Cerebellar nuclear complex (tissue), 1 donor: ENCODE data around the gene ARL6IP1.
A peak's percentile ranks its signal among the peaks of the same experiment; 100 is the strongest.

Experiments used
- DNase-seq, 2 experiments: peaks; one replicate each; lab custom pipeline; 2025; lab: John Stamatoyannopoulos, UW

ARL6IP1 gene

DNA sequence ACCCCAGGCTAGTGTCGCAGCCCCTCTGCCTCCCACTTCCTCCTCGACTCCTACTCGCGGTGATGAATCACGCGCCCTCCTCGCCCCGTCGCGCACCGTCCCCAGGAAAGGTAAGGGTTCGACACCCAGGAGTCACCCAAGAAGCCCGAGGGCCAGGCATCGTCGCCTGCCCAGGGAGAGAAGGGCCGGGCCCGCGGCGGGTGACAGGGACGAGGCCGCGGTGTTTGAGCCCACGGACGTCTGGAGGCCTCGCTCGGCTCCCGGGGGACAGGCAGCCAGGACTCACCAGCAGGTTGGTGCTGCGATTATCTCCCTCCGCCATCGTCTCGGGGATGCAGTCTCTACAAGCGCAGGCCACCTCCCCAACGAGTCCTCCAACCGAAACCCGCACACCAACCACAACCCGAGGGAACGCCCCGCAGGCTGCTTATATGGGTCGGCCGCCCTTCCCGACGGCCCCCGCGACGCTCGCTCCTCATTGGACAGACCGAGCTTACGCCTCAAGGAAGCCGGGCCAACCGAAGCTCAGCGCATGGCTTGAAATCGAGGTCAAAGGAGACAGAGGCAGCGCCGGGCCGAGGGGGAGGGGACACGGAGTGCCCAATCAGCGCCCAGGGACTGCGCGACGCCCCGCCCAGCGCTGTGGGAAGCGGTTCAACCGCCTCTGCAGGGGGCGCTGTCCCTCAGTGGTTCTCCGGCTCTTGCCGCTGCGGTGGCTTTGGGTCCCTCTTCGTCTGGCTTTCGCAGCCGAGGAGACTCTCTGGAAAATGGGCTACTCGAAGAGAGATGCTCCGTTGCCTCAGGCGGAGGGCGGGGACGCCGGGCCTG lies at the start of gene ARL6IP1:
TSS of gene ARL6IP1 (minus strand) at position 405 of the 828 bp plus-strand sequence. CDS start at position 322, 83 bp downstream.
- peak; percentile 92 to 97 for DNase-seq

DNA sequence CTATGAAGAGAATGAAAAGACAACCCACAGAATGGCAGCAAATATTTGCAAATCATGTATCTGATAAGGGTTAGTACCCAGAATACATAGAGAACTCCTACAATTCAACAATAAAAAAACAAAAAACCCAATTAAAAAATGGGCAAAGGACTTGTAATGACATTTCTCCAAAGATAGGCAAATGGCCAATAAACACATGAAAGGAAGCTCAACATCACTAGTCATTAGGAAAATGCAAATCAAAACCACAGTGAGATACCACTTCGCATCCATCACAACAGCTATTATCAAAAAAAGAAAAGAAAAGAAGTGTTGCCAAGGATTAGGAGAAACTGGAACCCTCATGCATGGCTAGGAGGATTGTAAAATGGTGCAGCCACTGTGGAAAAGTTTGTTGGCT lies 45.1 kb upstream of the ARL6IP1 start:
- DNase-seq: no peak

GRCh38 chr16:18842565-18842964 lies 41.2 kb upstream of the ARL6IP1 start:
- DNase-seq: no peak

DNA sequence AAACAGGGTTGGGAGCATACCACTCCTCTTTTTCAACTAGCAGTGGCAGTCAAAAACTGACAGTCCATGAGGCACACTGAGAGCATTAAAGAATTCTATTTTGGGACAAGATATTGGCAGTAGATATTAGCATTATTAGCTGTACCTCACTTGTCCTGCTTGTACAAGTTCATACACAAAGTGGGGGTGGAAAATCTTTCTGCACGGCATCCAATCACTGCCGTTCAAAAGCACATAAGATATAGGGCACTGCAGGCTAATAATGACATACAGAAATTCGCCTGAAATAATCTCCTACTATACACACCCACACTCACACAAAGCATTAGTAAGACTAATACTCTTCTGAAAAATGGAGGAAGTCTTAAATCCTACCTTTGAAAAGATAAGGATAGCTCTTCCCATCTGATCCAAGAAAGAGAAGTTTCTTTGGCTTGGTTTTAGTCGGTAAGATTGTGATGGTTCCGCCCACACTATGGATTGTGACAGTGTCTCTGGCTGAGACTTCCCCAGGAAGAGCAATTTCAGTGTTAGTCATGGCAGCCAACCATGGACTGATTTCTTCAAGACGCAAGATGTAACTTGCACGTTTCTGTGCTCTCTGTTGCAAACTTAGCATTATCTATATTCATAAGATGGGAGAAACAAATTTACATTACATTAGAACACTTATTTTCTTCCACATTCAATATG lies 40.6 kb upstream of the ARL6IP1 start:
- DNase-seq: no peak

GRCh38 chr16:18839555-18839954 lies 38.2 kb upstream of the ARL6IP1 start:
- no peak for DNase-seq

GRCh38 chr16:18836702-18837101 lies 35.4 kb upstream of the ARL6IP1 start:
- DNase-seq: no peak

DNA sequence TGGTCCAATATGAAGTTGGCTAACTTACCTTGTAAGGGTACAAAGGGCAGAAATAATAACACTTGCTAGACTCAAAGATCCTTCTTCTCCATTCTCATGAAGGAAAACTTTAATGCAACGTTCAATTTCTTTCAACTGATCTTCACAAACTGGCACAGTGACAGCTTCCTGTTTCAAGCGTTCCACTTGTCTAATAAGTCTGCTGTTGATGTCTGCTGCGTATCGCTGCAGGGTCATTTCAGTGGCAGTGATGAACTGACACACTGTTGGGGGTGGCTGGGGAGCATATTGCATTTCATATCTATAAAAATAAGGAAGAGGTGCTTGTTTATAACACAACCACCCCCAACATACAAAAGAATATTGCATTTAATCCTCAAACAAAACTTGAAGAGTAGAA lies 33.5 kb upstream of the ARL6IP1 start:
- DNase-seq: no peak

- no peak for DNase-seq
These were observed 32.6 kb upstream of the ARL6IP1 start for GRCh38 chr16:18833707-18834505.

GRCh38 chr16:18832613-18833012 lies 31.3 kb upstream of the ARL6IP1 start:
- no peak for DNase-seq

DNA sequence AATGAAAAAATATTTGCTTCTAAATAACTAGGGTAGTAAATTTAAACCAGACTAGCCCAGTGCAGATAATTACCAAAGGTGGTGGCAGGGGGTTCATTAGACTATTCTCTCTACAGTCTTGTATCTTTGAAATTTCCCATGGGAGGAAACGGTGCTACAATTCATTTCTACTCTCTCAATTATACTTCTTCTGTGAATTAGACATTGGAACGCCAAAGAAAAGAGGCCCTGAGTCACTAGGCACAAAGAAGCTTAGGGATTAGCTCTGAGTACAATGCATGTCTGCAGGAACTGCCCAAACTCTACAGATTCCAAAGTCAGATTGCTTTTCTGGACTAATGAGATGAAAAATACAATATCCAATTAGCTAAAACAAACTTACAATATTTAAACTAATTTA lies 30.7 kb upstream of the ARL6IP1 start:
- DNase-seq: no peak

DNA sequence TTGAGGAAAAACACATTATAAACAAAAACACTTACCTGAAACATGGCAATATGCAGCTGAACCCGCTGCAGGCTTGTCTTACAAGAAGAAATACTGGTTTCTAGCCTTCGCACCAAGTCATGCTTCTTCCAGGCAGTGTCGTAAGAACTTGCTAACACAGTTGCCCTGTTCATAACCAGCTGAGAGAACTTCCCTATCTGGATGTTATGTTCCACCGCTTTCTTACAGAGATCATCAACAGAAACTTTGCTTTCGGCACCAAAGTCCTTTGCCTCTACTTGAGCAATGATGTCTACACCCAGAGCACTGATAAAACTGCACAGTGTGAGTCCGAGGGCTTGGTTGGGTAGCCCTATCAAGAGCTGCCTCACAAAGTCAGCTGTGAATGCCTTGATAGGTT lies 27.9 kb upstream of the ARL6IP1 start:
- DNase-seq: no peak

GRCh38 chr16:18827890-18828289 lies 26.5 kb upstream of the ARL6IP1 start:
- no peak for DNase-seq

DNA sequence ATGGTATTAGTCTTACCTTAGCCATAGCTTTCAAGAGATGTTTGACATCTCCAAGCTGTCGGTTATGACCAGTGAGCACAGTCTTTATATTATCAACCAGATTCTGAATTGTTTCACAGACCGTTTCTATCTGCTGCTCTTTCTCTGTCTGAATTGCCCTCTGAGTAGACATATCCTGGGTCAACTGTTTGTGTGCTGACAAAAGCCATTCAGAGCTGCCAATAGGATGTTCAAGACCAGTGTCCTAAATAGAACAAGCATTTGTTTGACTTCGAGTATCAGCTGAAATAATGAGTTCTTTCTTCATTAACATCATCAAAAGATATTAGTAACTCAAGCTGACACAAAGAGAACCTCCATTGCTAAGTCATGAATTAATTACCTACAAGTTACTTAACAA lies 14.9 kb upstream of the ARL6IP1 start:
- no peak for DNase-seq

DNA sequence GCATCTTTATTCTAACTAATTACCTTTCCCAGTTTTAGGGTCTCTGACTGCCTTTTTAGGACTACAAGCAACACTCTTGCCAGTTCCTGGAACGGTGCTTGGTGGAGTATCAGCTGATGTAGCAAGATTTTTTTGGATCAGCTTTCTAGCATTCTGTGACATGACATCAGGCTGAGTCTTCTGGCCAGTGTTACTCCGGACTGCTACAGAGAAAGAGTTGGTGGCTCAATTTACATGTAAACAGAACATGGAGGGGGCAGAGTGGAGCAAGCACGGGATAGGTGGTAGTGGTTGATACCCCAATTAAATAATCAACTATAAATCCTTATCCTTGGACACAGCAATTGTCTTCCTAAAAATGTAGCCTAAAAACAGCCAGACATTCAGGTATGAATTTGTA lies 10.6 kb upstream of the ARL6IP1 start:
- no peak for DNase-seq

- DNase-seq: no peak
These were observed 7.8 kb upstream of the ARL6IP1 start for GRCh38 chr16:18809165-18809564.

DNA sequence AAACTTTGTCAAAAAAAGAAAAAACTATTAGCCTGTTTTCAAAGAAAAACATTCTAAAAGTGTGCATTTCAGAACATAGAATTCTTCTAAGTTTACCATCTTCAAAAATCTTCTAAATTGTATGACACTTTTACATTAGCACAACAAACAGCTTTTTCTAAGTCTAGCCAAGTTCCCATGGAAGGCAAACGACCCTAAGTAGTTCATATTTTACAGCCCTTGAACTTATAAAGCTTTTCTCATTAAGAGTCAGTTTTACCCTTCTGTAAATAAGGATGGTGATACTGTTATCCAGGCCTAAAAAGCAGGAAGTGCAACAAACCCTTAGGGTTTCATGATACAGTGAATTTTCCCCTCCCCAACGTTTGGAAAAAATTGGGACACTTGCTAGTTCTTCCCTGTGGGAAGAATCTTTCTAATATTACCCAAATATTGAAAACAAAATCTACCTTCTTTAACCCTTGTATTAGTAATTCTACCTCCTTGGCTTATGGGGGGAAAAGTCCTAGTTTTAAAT lies 4.0 kb upstream of the ARL6IP1 start:
- no peak for DNase-seq

DNA sequence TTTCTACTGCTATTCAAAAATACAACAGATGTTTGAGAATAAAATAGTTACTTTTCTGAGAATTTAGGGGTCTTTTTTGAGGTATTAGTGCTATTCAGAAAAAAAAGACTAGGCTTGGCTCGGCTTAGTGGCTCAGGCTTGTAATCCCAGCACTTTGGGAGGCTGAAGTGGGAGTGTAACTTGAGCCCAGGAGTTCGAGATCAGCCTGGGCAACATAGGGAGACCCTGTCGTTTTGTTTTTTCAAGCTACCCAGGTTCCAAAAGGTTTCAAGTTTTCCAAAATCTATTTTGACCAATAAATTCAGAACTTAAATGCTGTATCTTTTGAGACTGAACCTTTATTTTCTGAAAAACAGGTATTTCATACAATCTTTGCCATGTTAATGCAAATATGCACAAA lies 3.2 kb upstream of the ARL6IP1 start:
- DNase-seq: no peak

- DNase-seq: no peak
These were observed 2.5 kb upstream of the ARL6IP1 start for GRCh38 chr16:18803569-18804462.

GRCh38 chr16:18802767-18803343 lies 1.5 kb upstream of the ARL6IP1 start:
- no peak for DNase-seq

DNA sequence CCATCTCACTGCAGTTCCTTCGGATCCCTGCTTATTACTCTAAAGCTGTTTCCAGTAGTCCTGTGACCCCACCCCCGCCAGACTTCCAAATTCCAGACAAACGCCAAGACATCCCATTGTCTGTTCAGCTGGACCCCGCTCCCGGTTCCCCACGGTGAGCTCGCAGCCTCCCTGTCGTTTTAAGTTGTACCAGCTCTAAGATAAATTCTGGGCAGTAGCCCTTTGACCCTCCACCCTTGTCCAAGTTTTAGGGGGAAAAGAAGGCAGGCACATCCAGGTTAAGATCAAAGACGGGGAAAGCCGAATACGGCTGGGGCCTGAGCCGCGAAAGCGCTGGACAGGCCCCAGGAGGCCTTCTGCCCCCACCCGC lies 589 bp downstream of the ARL6IP1 start:
- no peak for DNase-seq

- no peak for DNase-seq
These were observed 1.1 kb downstream of the ARL6IP1 start for GRCh38 chr16:18800293-18800692.
